ENCODE measurements around the gene BABAM2. TPM values are rescaled to one million over a fixed set of nuclear protein-coding genes. Genes with fewer than 3 reads are reported as not detected.

BABAM2 gene
- total RNA-seq, 4 donors from 2014 or later = 34.4 to 44.9 (median 38.3) TPM

DNA sequence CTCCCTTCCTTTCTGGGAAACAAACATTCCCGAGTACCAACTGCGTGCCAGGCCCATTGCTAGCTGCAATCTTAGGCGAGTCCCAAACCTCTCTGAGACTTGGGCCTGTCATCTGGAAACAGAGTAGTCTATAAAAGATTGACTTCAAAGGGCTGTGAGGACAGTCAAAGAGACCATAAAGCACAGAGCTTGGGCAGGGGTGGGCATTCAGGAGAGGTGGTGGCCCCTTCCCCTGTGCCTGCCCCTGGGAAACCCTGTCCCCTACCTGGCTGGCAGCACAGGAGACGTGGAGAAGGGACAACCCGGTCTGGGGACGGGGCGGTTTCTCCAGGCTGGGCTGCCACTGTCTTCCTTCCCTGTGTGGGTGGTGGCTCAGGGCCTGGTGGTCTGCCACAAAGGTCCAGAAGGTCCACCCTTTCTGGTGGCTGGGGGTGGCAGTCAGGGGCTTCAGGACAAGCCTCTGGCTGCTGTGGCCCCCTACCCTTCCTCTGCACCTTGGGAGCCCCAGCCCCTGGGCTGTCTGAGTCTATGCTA, 468.2 kb downstream of the BABAM2 start:
- TF ChIP-seq, protein P1, sequence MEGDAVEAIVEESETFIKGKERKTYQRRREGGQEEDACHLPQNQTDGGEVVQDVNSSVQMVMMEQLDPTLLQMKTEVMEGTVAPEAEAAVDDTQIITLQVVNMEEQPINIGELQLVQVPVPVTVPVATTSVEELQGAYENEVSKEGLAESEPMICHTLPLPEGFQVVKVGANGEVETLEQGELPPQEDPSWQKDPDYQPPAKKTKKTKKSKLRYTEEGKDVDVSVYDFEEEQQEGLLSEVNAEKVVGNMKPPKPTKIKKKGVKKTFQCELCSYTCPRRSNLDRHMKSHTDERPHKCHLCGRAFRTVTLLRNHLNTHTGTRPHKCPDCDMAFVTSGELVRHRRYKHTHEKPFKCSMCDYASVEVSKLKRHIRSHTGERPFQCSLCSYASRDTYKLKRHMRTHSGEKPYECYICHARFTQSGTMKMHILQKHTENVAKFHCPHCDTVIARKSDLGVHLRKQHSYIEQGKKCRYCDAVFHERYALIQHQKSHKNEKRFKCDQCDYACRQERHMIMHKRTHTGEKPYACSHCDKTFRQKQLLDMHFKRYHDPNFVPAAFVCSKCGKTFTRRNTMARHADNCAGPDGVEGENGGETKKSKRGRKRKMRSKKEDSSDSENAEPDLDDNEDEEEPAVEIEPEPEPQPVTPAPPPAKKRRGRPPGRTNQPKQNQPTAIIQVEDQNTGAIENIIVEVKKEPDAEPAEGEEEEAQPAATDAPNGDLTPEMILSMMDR (IDR thresholded peaks at IDR 0.05; ENCODE audit: low read depth) = no peak

DNA sequence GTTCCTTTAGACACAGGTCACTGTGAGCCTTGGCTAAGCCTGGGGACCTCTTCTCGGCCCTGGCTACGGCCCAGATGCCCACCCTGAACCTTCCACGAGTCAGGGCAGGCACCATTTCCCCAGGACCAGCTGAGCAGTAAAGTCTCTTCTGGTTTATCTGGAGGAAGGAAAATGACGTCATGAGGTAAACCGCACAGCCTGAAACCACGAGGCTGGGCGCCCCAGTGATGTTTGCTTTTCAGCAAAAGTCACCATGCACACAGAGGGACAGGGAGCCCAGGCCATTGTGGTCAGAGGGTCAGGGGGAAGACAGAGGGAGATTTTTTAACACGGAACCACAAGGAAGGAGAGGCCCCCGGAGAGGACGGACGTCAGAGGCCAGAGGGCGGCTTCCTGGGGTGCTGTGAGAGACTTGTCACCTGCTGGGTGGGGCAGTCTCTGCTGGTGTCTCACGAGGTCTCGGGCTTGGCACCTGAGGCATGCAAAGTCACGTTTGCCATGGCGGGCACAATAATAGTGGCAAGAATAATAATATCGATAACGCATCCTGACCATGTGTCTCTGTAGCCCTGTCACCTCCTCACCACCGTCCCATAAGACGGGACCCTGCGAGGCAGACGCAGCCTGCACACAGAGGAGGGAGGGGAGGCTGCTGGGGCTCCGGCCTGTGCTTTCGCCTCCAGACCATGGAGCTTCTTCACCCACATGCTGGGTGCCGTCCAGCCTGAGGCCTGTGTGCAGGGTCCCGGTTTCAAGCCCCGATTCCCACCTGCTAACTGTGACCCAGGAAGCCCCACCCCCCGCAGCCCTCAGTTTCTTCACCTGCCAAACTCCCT, 468.9 kb downstream of the BABAM2 start:
- TF ChIP-seq, protein P1 (IDR thresholded peaks at IDR 0.05; ENCODE audit: low read depth) = no peak

DNA sequence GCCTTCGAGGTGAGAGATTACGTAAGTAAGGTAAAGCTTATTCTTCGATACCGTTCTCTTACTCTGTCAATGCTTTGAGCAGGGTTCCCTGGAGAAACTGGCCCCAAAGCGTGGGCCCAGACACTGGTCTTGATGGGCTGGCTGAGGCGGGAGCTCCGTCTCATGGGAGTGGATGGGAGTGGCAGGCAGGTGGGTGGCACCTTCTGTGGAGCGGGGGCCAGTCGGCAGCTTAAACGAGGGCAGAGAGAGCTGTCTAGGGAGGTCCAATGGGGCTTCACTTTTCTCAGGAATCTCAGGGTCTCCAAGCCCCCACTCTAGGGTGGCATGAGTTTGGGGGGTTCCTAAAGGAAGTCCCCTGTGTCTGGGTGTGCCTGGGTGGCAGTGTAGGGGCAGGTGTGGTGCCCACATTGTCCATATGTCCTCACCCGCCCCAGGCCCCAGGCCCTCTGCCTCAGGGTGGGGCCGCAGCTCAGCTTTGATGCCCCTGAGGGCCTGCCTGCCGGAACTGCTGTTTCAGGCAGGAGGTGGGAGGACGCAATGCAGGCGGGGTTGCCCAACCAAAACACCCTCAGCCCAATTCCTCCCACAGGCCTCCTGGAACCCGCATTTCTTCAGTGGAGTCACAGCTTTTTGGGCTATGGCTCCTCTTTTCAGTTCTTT, 469.7 kb downstream of the BABAM2 start:
- TF ChIP-seq, protein P1 (IDR thresholded peaks at IDR 0.05; ENCODE audit: low read depth) = no peak

DNA sequence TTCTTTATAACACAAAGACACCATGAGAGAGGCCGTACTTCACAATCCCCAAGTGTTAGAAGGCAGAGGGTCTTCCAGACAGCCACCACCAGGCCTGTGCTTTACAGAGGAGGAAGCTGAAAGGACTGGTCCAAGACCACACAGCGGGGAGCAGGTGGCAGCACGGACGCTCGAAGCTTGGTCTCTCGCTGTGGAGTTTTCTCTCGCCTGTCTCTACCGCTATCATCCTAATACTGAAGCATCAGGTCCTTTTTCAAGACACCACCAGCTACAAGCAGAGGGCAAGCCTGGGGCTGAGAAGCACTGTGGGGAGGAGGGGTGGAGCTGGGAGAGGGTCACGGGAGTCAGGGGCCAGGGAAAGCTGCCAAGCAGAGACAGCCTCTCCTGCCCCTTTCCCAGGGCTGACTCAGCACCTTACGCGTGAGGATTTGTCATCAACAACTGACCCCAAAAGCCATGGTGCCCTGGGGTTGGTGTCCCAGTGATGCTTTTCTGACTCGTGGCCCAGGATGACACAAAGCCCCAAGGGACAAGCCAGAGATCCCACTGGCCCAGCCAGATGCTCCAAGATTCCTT, 470.3 kb downstream of the BABAM2 start:
- TF ChIP-seq, protein P1 (IDR thresholded peaks at IDR 0.05; ENCODE audit: low read depth) = no peak

DNA sequence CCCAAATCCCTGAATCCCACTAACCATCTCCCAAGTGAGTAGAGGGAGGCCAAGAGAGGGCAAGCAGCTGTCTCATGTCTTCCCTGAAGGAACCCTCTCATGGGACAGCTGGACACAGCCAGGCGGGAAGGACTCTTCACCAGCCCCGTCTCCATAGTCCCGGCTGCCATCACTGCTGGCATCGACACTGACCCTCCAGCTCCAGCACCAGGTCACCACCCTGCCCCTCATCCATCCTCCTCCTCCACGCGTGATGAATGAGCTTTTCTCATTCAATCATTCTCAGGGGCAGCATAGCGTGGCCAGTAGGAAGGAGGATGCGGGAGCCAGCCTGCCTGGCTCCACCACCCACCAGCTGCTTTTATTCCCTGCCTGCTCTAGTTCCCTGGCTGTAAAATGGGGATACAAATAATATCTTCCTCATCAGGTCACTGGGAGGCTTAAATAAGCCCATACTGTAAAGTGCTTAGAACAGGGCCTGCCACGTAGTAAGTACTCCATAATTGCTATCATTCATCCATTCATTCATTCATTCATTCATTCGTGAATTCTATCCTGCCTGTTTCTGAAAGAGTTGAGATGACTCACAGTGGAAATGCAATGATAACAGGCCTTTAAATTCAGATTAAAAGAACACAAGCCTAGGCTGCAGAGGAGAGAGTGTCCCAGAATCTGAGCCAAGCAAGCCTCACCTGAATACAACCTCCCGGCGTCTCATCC, 471.6 kb downstream of the BABAM2 start:
- TF ChIP-seq, protein P1 (IDR thresholded peaks at IDR 0.05; ENCODE audit: low read depth) = no peak

DNA sequence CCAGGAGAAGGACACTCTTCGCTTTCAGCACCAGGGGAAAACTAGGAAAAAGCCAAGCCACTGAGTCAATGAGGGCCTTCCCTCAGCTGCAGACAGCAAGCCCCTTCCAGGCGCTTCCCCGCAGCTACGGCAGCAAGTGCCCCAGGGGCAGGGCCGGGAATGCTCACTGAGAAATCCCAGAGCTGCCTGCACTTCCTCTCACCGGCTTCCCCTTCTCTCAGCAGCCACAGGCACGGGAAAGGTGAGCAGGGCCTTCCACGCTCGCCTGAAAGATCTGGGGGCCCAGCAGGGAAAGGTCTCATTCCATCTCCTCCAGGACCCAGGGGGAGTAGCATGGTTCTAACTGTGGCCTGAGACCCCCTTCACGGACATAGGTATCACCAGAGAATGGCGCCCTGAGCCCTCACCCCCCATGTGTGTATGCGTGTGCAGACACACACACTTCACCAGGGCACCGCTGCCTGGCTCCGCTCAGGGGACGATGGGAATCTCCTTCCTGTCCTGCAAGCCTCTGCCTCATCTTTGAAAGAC, 472.5 kb downstream of the BABAM2 start:
- TF ChIP-seq, protein P1 (IDR thresholded peaks at IDR 0.05; ENCODE audit: low read depth) = no peak
